Measurements from ENCODE around the gene AGBL1. TPM values are rescaled to one million over a fixed set of nuclear protein-coding genes. Genes with fewer than 3 reads are reported as not detected.

The AGBL1 gene
- total and polyA plus RNA-seq, 11 donors, result under 0.01 to 0.08 (median 0.02) TPM; not detected in 8

DNA sequence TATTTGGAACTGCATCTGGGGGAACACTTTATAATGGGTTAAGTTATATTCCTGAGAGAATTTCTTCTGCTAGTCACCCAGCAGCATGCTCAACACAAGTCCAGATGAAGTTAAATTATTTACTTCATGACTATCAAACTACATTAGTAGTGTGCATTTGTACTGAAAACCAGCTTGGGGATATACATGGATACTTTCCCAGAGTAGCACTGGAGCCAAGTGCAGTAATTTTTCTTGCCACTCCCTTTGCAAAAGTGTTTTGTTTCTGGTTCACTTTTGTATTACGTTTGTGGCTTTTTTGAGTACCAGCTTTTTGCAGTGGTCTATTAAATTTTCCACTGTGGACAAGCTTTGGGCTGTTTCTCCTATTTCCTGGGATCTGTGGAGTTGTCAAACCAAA is 243.0 kb downstream of the AGBL1 start:
- Histone ChIP-seq H3K4me3 (no peak overlapping the region), H3K36me3 (no peaks in the 10 kb centered on the region), H3K4me1 (no peaks in the 10 kb centered on the region), H3K27ac (no peak overlapping the region), H3K9me3 (peaks cover 0 to 8% (median 0%) of the 10 kb centered on the region in 12 donors), H3K27me3 (peaks cover 0 to 3% (median 0%) of the 10 kb centered on the region in 9 donors)
- TF ChIP-seq CTCF (IDR thresholded peaks at IDR 0.05) (no peak), POLR2A (IDR thresholded peaks at IDR 0.05) (no peak)
- WGBS, 4 donors, result 59 to 71% (median 64%) methylated on average over 1 of the region's 1 CpG
- intact Hi-C loops (cut with DNase I), result no loop called here
- no peak for ATAC-seq
- DNase-seq, result no peak

DNA sequence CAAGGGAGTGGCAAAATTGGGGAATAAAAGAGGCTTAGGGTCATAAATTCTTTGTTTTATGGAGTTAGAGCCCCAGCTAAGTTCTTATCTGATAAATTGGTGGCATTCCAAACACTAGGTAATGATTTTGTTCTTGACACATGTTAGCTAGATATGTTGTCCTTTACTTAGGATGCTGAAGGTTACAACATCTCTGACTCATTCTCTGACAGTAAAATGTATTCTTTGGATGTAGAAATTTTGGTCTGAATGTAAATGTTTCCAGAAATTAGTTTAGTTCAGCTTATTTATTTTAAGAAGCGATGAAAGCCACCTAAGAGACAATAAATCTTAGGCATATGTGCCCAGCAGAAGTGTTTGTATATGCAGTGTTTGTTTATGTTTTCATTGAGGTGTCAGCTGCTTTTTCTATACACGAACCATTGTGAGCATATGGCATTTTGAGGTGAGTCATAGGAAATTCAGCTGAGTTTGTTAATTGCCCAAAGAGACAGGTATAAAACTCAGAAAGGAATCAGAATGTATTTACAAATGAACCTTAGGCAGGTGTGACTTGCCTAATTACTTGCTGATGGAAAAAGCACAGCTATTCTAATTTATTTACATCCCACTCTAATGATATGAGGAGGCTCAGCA is 247.7 kb downstream of the AGBL1 start:
- H3K9me3 ChIP-seq, result peaks cover 0 to 36% (median 11%) of the 10 kb centered on the region in 12 donors
- ATAC-seq, result no peak
- 58 to 61% (median 59%) methylated on average over 2 of the region's 2 CpGs for WGBS, 4 donors

GRCh38 chr15:86328658-86329057 is 249.0 kb downstream of the AGBL1 start:
- DNase-seq (no peak), ATAC-seq (no peak)
- Histone ChIP-seq H3K36me3 (no peaks in the 10 kb centered on the region), H3K9me3 (peaks cover 0 to 36% (median 11%) of the 10 kb centered on the region in 12 donors), H3K4me1 (no peaks in the 10 kb centered on the region), H3K4me3 (no peak overlapping the region), H3K27me3 (peaks cover 0 to 3% (median 0%) of the 10 kb centered on the region in 9 donors), H3K27ac (no peak overlapping the region)
- TF ChIP-seq POLR2A (IDR thresholded peaks at IDR 0.05) (no peak), CTCF (IDR thresholded peaks at IDR 0.05) (no peak)
- WGBS, 4 donors, result 59 to 73% (median 69%) methylated on average over 2 of the region's 2 CpGs
- intact Hi-C loops (cut with DNase I), result no loop called here

More for the DNA sequence above, 247.7 kb downstream of the AGBL1 start:
- Histone ChIP-seq H3K27ac (no peak overlapping the region), H3K36me3 (no peaks in the 10 kb centered on the region), H3K4me1 (no peaks in the 10 kb centered on the region), H3K27me3 (peaks cover 0 to 3% (median 0%) of the 10 kb centered on the region in 9 donors), H3K4me3 (no peak overlapping the region)
- no peak for DNase-seq
- intact Hi-C loops (cut with DNase I), result no loop called here
- TF ChIP-seq CTCF (IDR thresholded peaks at IDR 0.05) (no peak), POLR2A (IDR thresholded peaks at IDR 0.05) (no peak)

GRCh38 chr15:86329311-86330013 is 249.8 kb downstream of the AGBL1 start:
- Histone ChIP-seq H3K4me3 (no peak overlapping the region), H3K27me3 (peaks cover 0 to 3% (median 0%) of the 10 kb centered on the region in 9 donors), H3K4me1 (no peaks in the 10 kb centered on the region), H3K9me3 (peaks cover 0 to 36% (median 11%) of the 10 kb centered on the region in 12 donors), H3K36me3 (no peaks in the 10 kb centered on the region), H3K27ac (no peak overlapping the region)
- intact Hi-C loops (cut with DNase I), result no loop called here
- TF ChIP-seq POLR2A (IDR thresholded peaks at IDR 0.05) (no peak), CTCF (IDR thresholded peaks at IDR 0.05) (no peak)
- DNase-seq (no peak), ATAC-seq (no peak)
- 82 to 100% (median 90%) methylated on average over 1 to 3 of the region's 3 CpGs for WGBS, 4 donors

Data from heart left ventricle (tissue), 16 donors.